Fibroblast of lung (primary cell): Measurements from ENCODE around the gene PDE1A. TPM values are rescaled to one million over a fixed set of nuclear protein-coding genes. Genes with fewer than 3 reads are reported as not detected.
A peak's percentile ranks its signal among the peaks of the same experiment; 100 is the strongest.

Experiments
- DNase-seq, 2 donors: peaks; one replicate each; pipeline versions ENCODE4 v3.0.0 to v3.0.0-alpha.2; 2010; ENCODE audit warnings: low read depth in 2 of 2
- H2AFZ ChIP-seq: 2 replicates; pipeline ENCODE4 v1.5.1; 2012; ENCODE audit warnings: low read length, control low read depth, inconsistent platforms
- H3K27ac ChIP-seq: 2 replicates; pipeline ENCODE4 v1.5.1; 2011; ENCODE audit warnings: low read length, control low read depth; ENCODE audit not compliant: insufficient read depth
- H3K27me3 ChIP-seq: 2 replicates; pipeline ENCODE4 v1.5.1; 2011; ENCODE audit warnings: mild to moderate bottlenecking, low read length; ENCODE audit not compliant: control insufficient read depth, insufficient read depth
- H3K36me3 ChIP-seq: 2 replicates; pipeline ENCODE4 v1.5.1; 2011; ENCODE audit warnings: low read length; ENCODE audit not compliant: control insufficient read depth, insufficient read depth
- H3K4me1 ChIP-seq: 2 replicates; pipeline ENCODE4 v1.5.1; 2011; ENCODE audit warnings: low read length; ENCODE audit not compliant: control insufficient read depth, insufficient read depth; ENCODE audit errors: extremely low read depth
- H3K4me2 ChIP-seq: 2 replicates; pipeline ENCODE4 v1.5.1; 2011; ENCODE audit warnings: low read length, control low read depth; ENCODE audit not compliant: insufficient read depth; ENCODE audit errors: extremely low read depth
- H3K4me3 ChIP-seq, 4 experiments: fragments of 200-600 bp in 1 of 4; sonication (generic) in 1 of 4; replicated peaks in 1 of 4; 2 replicates each; pipeline ENCODE4 v1.5.1; 2011 to 2016; ENCODE audit warnings: low read length in 4 of 4, low read depth in 3 of 4, mild to moderate bottlenecking in 3 of 4, control low read depth in 2 of 4, inconsistent platforms in 1 of 4, mixed read lengths in 1 of 4; ENCODE audit not compliant: insufficient read depth in 1 of 4; ENCODE audit errors: control extremely low read depth in 1 of 4
- H3K79me2 ChIP-seq: 2 replicates; pipeline ENCODE4 v1.5.1; 2012; ENCODE audit warnings: mild to moderate bottlenecking, low read length, inconsistent platforms; ENCODE audit not compliant: control insufficient read depth, insufficient read depth
- H3K9ac ChIP-seq: 2 replicates; pipeline ENCODE4 v1.5.1; 2011; ENCODE audit warnings: mild to moderate bottlenecking, low read length, control low read depth; ENCODE audit not compliant: insufficient read depth
- H3K9me3 ChIP-seq: 2 replicates; pipeline ENCODE4 v1.5.1; 2012; ENCODE audit warnings: low read depth, low read length; ENCODE audit not compliant: control insufficient read depth, insufficient read depth
- H4K20me1 ChIP-seq: 2 replicates; pipeline ENCODE4 v1.5.1; 2011; ENCODE audit warnings: low read length; ENCODE audit not compliant: control insufficient read depth, insufficient read depth; ENCODE audit errors: extremely low read depth
- EZH2 ChIP-seq: IDR thresholded peaks from 2 replicates; pipeline ENCODE4 v1.5.1; 2012; ENCODE audit warnings: low read length, control low read depth, mild to moderate bottlenecking; ENCODE audit errors: missing control alignments
- polyA plus RNA-seq, 2 donors: library from polyadenylated mRNA; depleted of rRNA in 1 of 2; stranded (reverse) in 1 of 2; unstranded in 1 of 2; fragments of >200 nt; gene quantifications; 2 replicates each; pipeline ENCODE4 v1.2.1, GENCODE V29; 2011 to 2012; ENCODE audit warnings: missing spikeins in 1 of 2
- total RNA-seq: library from RNA; depleted of rRNA; stranded (reverse); fragments of >200 nt; gene quantifications from 2 replicates; pipeline ENCODE4 v1.2.1, GENCODE V29; 2014
- TF ChIP-seq, protein P1 (sequence below), 2 donors: IDR thresholded peaks in 1 of 2; conservative IDR thresholded peaks in 1 of 2; 1 replicate in 1 of 2; 2 replicates in 1 of 2; pipeline ENCODE4 v1.5.1; 2011 to 2012; ENCODE audit warnings: low read length in 2 of 2, control low read depth in 1 of 2, inconsistent platforms in 1 of 2, low read depth in 1 of 2, mild to moderate bottlenecking in 1 of 2

PDE1A gene
- total and polyA plus RNA-seq, 2 donors (not counting 1 experiment from before 2014, with no cell fraction given) = 4.0 to 7.1 TPM

DNA sequence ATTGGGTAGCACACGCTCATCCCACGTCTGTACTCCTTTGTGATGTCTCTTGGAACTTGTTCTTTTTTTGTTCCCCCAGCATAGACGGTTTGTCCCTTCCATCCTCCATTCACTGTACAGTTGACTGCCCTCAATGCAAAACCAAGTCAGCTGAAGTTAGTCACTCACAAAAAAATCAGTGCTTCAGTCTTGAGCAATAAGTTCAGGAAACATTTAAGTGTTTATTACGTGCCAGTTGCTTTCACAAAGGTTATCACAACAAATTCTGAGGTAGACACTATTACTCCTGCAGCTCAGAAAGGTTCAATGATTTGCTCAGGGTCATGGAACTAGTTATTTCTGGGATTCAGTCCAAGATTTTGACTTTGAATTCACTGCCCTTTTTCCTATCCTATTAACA lies 102.2 kb downstream of the PDE1A start:
- no peaks in the 10 kb centered on the region for H3K79me2 ChIP-seq
- TF ChIP-seq EZH2 = no peak
- TF ChIP-seq, protein P1, sequence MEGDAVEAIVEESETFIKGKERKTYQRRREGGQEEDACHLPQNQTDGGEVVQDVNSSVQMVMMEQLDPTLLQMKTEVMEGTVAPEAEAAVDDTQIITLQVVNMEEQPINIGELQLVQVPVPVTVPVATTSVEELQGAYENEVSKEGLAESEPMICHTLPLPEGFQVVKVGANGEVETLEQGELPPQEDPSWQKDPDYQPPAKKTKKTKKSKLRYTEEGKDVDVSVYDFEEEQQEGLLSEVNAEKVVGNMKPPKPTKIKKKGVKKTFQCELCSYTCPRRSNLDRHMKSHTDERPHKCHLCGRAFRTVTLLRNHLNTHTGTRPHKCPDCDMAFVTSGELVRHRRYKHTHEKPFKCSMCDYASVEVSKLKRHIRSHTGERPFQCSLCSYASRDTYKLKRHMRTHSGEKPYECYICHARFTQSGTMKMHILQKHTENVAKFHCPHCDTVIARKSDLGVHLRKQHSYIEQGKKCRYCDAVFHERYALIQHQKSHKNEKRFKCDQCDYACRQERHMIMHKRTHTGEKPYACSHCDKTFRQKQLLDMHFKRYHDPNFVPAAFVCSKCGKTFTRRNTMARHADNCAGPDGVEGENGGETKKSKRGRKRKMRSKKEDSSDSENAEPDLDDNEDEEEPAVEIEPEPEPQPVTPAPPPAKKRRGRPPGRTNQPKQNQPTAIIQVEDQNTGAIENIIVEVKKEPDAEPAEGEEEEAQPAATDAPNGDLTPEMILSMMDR (conservative IDR thresholded peaks at IDR 0.05 in 1 of 2, IDR thresholded peaks at IDR 0.05 in 1 of 2; ENCODE audit: low read depth in 1 of 2, low read length in 2 of 2) = no peak

DNA sequence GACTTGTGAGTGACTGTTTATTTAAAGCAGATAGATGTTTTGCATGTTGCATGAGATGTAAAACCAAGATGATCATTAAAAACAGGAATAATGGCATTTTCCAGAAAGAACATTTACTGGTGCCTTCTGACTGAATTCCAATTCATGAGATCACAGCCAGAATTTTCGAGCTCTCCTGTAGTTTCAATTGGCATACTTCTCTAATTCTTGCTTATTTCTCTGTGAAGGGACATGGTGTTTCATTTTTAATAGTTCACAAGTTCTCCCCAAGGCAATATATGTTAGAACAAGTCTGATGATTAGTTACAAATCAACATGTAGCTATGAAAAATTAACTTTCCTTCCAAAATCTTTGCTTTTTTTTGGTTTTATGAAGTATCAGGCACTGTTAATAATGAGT lies 105.7 kb downstream of the PDE1A start:
- no peaks in the 10 kb centered on the region for H3K36me3 ChIP-seq
- no peaks in the 10 kb centered on the region for H3K27me3 ChIP-seq
- no peaks in the 10 kb centered on the region for H4K20me1 ChIP-seq
- H3K4me1 ChIP-seq = no peaks in the 10 kb centered on the region
- no peaks in the 10 kb centered on the region for H3K9me3 ChIP-seq
- H2AFZ ChIP-seq = no peak overlapping the region
- H3K4me2 ChIP-seq = no peak overlapping the region
- no peak overlapping the region for H3K27ac ChIP-seq
- H3K79me2 ChIP-seq = no peaks in the 10 kb centered on the region
- H3K9ac ChIP-seq = no peak overlapping the region
- TF ChIP-seq EZH2 = no peak
- TF ChIP-seq, protein P1 (conservative IDR thresholded peaks at IDR 0.05 in 1 of 2, IDR thresholded peaks at IDR 0.05 in 1 of 2; ENCODE audit: low read depth in 1 of 2, low read length in 2 of 2) = no peak
- no peak for DNase-seq
- no peak overlapping the region for H3K4me3 ChIP-seq

More for the DNA sequence above, 102.2 kb downstream of the PDE1A start:
- Histone ChIP-seq H4K20me1 (no peaks in the 10 kb centered on the region), H3K27me3 (no peaks in the 10 kb centered on the region), H3K27ac (no peak overlapping the region), H3K9me3 (no peaks in the 10 kb centered on the region), H3K4me1 (no peaks in the 10 kb centered on the region), H3K4me3 (no peak overlapping the region), H3K36me3 (no peaks in the 10 kb centered on the region), H3K9ac (no peak overlapping the region), H3K4me2 (no peak overlapping the region), H2AFZ (no peak overlapping the region)
- peak; percentile 42 to 68 for DNase-seq

DNA sequence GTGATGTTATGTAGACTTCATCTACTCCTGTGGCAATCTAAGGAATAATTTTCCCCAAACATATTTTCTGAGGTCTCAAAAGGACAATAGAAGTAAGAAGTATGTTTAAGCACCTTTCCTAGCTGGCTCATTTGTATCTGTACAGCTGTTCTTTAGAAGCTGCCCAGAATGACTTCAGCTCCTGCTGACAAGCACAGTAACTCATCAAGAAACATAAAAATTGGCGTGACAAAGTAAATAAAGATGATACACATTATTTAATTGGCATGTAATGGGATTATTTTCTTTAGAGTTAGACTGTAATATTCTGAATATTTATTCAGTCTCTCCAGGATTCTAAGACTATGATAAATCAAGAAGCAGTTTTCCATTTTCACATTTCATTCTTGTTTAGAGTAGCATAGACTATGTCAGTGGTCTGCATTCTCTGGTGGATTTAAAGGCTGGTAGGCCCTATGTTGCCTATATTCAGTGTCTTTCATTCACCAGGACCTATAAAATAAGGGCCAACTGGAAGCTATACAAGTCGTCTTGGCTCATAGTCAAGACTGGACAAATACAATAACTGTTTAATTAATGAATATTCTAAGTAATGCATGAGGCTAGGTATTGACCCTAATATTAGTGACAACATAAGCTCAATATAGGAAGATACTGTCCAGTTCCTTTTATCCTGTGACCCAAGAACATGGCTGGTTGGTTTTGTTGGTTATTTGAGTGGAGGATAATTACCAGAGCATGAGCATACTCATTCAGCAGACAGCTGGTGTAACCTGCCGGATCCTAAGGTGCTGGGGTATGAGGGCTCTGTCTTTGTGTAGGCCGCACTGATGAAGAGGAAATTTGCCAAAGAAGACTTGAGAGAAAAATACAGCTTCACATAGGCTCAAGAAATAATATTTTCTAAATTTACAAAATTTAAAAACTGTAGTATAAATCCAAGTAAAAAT lies 107.0 kb downstream of the PDE1A start:
- Histone ChIP-seq H3K9me3 (no peaks in the 10 kb centered on the region), H4K20me1 (no peaks in the 10 kb centered on the region), H3K79me2 (no peaks in the 10 kb centered on the region), H3K36me3 (no peaks in the 10 kb centered on the region), H3K9ac (no peak overlapping the region), H3K27me3 (no peaks in the 10 kb centered on the region), H3K4me2 (no peak overlapping the region), H3K27ac (no peak overlapping the region), H2AFZ (no peak overlapping the region), H3K4me1 (no peaks in the 10 kb centered on the region), H3K4me3 (no peak overlapping the region)
- DNase-seq = peak in 1 of 2 donors; percentile 57
- TF ChIP-seq EZH2 = no peak
- TF ChIP-seq, protein P1 (conservative IDR thresholded peaks at IDR 0.05 in 1 of 2, IDR thresholded peaks at IDR 0.05 in 1 of 2; ENCODE audit: low read depth in 1 of 2, low read length in 2 of 2) = no peak
